HCT116 (cell line): ENCODE results near the gene PPP6R3. TPM values are rescaled to one million over a fixed set of nuclear protein-coding genes. Genes with fewer than 3 reads are reported as not detected.

Experiments used
- ATAC-seq: fragments of 200-7000 bp; cut with Tn5 transposase; 2 replicates; pipeline ENCODE4 v1.9.1; 2020; ENCODE audit warnings: mild to moderate bottlenecking, moderate library complexity
- BruUV-seq: library from RNA; stranded (reverse); fragments of 400-500 nt; replicated peaks from 2 replicates; lab custom pipeline; 2021; lab: Mats Ljungman, UMichigan
- CTCF ChIA-PET: fragments of 300-600 bp; sonication (Branson Sonifier 250); formaldehyde crosslinking; loops from one replicate; lab custom pipeline; 2021; ENCODE audit warnings: antibody characterized with exemption; lab: Charles Lee
- POLR2A ChIA-PET: fragments of 300-600, 350-600 bp; sonication (Branson Sonifier 250); formaldehyde crosslinking; loops from one replicate; lab custom pipeline; 2021; ENCODE audit warnings: antibody characterized with exemption; lab: Charles Lee
- RAD21 ChIA-PET, 2 experiments: fragments of 300-600 bp; sonication (Branson Sonifier 250); formaldehyde crosslinking; loops; one replicate each; lab custom pipeline; 2023; ENCODE audit warnings: low total read pairs in 2 of 2; ENCODE audit not compliant: uncharacterized antibody in 2 of 2, unreplicated experiment in 2 of 2, low non-redundant PET in 1 of 2; lab: Charles Lee
- DNase-seq: peaks from one replicate; pipeline ENCODE4 v3.0.0-alpha.2; 2010; ENCODE audit warnings: low read depth, low spot score
- H2AFZ ChIP-seq: fragments of 200-600 bp; shearing (Covaris generic), sonication (generic); 2 replicates; pipeline ENCODE4 v1.6.1; 2017; ENCODE audit warnings: low read depth, mixed run types, mixed read lengths, antibody characterized with exemption, low read length; ENCODE audit not compliant: poor library complexity, severe bottlenecking
- H3K27ac ChIP-seq: 2 replicates; pipeline ENCODE4 v1.5.1; 2012; ENCODE audit warnings: low read depth, low read length
- H3K27me3 ChIP-seq: fragments of 200-600 bp; sonication (generic); 2 replicates; pipeline ENCODE4 v1.6.1; 2016; ENCODE audit warnings: mixed run types, low read length, mixed read lengths; ENCODE audit not compliant: insufficient read depth
- H3K36me3 ChIP-seq, 2 experiments: fragments of 200-500 bp in 1 of 2; fragments of 200-600 bp in 1 of 2; sonication (Bioruptor generic) in 1 of 2; sonication (generic) in 1 of 2; 2 replicates each; pipeline versions ENCODE4 v1.5.1 to v1.6.1; 2014 to 2016; ENCODE audit warnings: low read length in 2 of 2, inconsistent platforms in 1 of 2, mixed read lengths in 1 of 2, mixed run types in 1 of 2; ENCODE audit not compliant: insufficient read depth in 2 of 2, control insufficient read depth in 1 of 2
- H3K4me1 ChIP-seq, 2 experiments: fragments of 200-600 bp in 1 of 2; sonication (generic) in 1 of 2; 2 replicates each; pipeline versions ENCODE4 v1.5.1 to v1.6.1; 2012 to 2017; ENCODE audit warnings: low read length in 2 of 2, inconsistent platforms in 1 of 2, mild to moderate bottlenecking in 1 of 2, mixed read lengths in 1 of 2, mixed run types in 1 of 2, moderate library complexity in 1 of 2; ENCODE audit not compliant: insufficient read depth in 2 of 2, control insufficient read depth in 1 of 2
- H3K4me2 ChIP-seq: fragments of 200-600 bp; sonication (generic); 2 replicates; pipeline ENCODE4 v1.6.1; 2017; ENCODE audit warnings: mixed run types, low read length, mixed read lengths
- H3K4me3 ChIP-seq, 2 experiments: fragments of 200-600 bp in 1 of 2; sonication (generic) in 1 of 2; replicated peaks in 1 of 2; 2 replicates each; pipeline ENCODE4 v1.5.1; 2011 to 2016; ENCODE audit warnings: low read length in 2 of 2, control low read depth in 1 of 2, low read depth in 1 of 2, mild to moderate bottlenecking in 1 of 2, mixed read lengths in 1 of 2, mixed run types in 1 of 2
- H3K79me2 ChIP-seq: fragments of 200-600 bp; sonication (generic); 2 replicates; pipeline ENCODE4 v1.6.1; 2017; ENCODE audit warnings: mild to moderate bottlenecking, mixed run types, low read length, moderate library complexity, mixed read lengths; ENCODE audit not compliant: insufficient read depth
- H3K9ac ChIP-seq: fragments of 200-600 bp; sonication (generic); 2 replicates; pipeline ENCODE4 v1.6.1; 2016; ENCODE audit warnings: low read length, mixed read lengths
- H3K9me2 ChIP-seq: fragments of 200-600 bp; sonication (generic), shearing (Covaris generic); 2 replicates; pipeline ENCODE4 v1.6.1; 2017; ENCODE audit warnings: mixed run types, mild to moderate bottlenecking, moderate library complexity; ENCODE audit not compliant: insufficient read depth
- H3K9me3 ChIP-seq, 2 experiments: fragments of 200-500 bp in 1 of 2; fragments of 200-600 bp in 1 of 2; sonication (Bioruptor generic) in 1 of 2; sonication (generic) in 1 of 2; 2 replicates each; pipeline ENCODE4 v1.6.1; 2014 to 2017; ENCODE audit warnings: low read length in 2 of 2, mixed read lengths in 2 of 2, inconsistent platforms in 1 of 2, low read depth in 1 of 2, mild to moderate bottlenecking in 1 of 2, mixed run types in 1 of 2, moderate library complexity in 1 of 2; ENCODE audit not compliant: control insufficient read depth in 1 of 2, insufficient read depth in 1 of 2
- H4K20me1 ChIP-seq: fragments of 200-600 bp; sonication (generic), shearing (Covaris generic); 2 replicates; pipeline ENCODE4 v1.6.1; 2017; ENCODE audit warnings: mixed run types, mild to moderate bottlenecking, moderate library complexity; ENCODE audit not compliant: insufficient read depth
- ATF3 ChIP-seq: IDR thresholded peaks from 2 replicates; pipeline ENCODE4 v1.6.1; 2012
- CBX3 ChIP-seq: IDR thresholded peaks from 2 replicates; pipeline ENCODE4 v1.6.1; 2012; ENCODE audit warnings: low read depth
- CEBPB ChIP-seq: IDR thresholded peaks from 2 replicates; pipeline ENCODE4 v1.6.1; 2012; ENCODE audit warnings: low read depth
- EGR1 ChIP-seq: IDR thresholded peaks from 2 replicates; pipeline ENCODE4 v1.6.1; 2012; ENCODE audit warnings: low read depth
- POLR2AphosphoS5 ChIP-seq: IDR thresholded peaks from 2 replicates; pipeline ENCODE4 v1.6.1; 2011; ENCODE audit warnings: mild to moderate bottlenecking, low read depth, low read length, moderate library complexity
- REST ChIP-seq: IDR thresholded peaks from 2 replicates; pipeline ENCODE4 v1.6.1; 2012; ENCODE audit warnings: low read depth
- TCF7L2 ChIP-seq: IDR thresholded peaks from 2 replicates; pipeline ENCODE4 v1.7.0; 2011; ENCODE audit warnings: borderline replicate concordance, inconsistent platforms; ENCODE audit not compliant: insufficient read depth, insufficient read length; ENCODE audit errors: extremely low read depth
- ZFX ChIP-seq: fragments of 450-650 bp; IDR thresholded peaks from 2 replicates; pipeline ENCODE4 v1.6.1; 2017
- intact Hi-C: fragments of 100-400 bp; cut with micrococcal nuclease; formaldehyde crosslinking; loops from 2 replicates; pipeline ENCODE4 v1.10.0; 2022
- total RNA-seq: library from RNA; stranded (reverse); gene quantifications from one replicate; pipeline ENCODE4 v1.2.1, GENCODE V29; 2021; ENCODE audit not compliant: unreplicated experiment

The PPP6R3 gene
- total RNA-seq, 1 experiment from 2014 or later = 113 TPM

GRCh38 chr11:68564261-68564660 is 103.7 kb downstream of the PPP6R3 start (continued):
- no peak for TF ChIP-seq ATF3
- no peak for TF ChIP-seq EGR1
- no peak for TF ChIP-seq TCF7L2
- TF ChIP-seq CEBPB = no peak
- TF ChIP-seq POLR2AphosphoS5 = no peak

GRCh38 chr11:68565768-68566167 is 105.2 kb downstream of the PPP6R3 start:
- Histone ChIP-seq H3K9ac (no peak overlapping the region), H3K4me3 (no peak overlapping the region), H3K4me1 (no peaks in the 10 kb centered on the region), H4K20me1 (no peaks in the 10 kb centered on the region), H2AFZ (no peak overlapping the region), H3K9me3 (no peaks in the 10 kb centered on the region), H3K27ac (no peak overlapping the region), H3K27me3 (no peaks in the 10 kb centered on the region), H3K4me2 (no peak overlapping the region), H3K79me2 (peaks cover 48% of the 10 kb centered on the region; the same call in 1 of the 2 replicates), H3K36me3 (peaks cover 26 to 40% of the 10 kb centered on the region in 2 experiments), H3K9me2 (no peaks in the 10 kb centered on the region)
- BruUV-seq = no TSS peak
- POLR2A ChIA-PET = no interaction called here
- DNase-seq = no peak
- intact Hi-C loops = no loop called here
- CTCF ChIA-PET = no interaction called here
- TF ChIP-seq CBX3 (no peak), ZFX (no peak), POLR2AphosphoS5 (no peak), REST (no peak), TCF7L2 (no peak)
- RAD21 ChIA-PET = no interaction called here
- ATAC-seq = no peak
